Ammon's horn (tissue), 1 donor: ENCODE results near the gene CD82.
"Not testable (repeated sequence)": the region's sequence is repeated elsewhere in the genome, so short reads cannot be mapped to it uniquely, and the experiment has no call there.

Source experiments
- DNase-seq: peaks from one replicate; pipeline ENCODE4 v3.0.0-alpha.2; 2016; ENCODE audit warnings: low spot score

The CD82 gene

GRCh38 chr11:44632466-44633123, 67.1 kb downstream of the CD82 start:
- DNase-seq = no peak

- no peak for DNase-seq
These were observed 68.2 kb downstream of the CD82 start for GRCh38 chr11:44633641-44634040.

DNA sequence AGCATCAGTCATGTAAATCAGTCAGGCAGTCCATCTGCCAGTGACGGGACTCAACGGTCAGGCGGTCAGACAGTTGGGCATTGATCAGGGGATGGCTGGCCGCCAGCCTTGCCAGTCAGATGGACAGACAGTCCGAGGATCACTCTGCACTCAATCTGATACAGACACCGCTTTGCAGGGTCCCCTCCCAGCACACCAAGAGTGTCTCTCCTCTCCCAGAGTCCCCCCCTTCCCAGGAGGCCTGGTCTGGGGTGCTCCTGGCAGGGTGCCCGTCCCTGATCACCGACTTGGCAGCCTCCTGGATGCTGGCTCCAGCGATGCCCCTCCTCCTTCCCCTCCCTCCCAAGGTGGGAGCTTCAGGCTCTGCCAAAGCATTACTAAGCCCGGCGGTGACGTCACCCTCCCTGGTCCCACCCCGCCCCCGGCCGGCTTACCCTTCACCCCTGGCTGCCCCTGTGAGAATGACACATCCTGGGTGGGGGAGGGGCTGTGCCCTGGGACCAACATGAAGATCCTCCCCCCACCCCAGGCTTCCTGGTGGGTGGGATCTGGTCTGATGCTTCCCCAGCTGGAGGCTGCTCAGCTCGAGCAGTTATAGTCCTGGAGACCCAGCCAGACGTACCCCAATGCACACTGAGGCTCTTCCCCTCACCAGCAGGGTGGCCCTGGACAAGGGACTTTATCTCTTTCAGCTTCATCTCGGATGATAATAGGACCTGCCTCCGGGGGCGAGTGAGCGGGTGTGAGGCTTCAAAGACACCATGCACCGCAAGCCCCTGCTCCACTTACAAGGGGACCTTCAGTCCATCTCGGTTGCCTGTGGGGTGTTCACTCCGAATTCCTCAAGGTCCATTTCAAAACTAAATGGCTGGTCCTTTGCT, 69.2 kb downstream of the CD82 start:
- peak; percentile 87 for DNase-seq

- no peak for DNase-seq
These were observed 72.0 kb downstream of the CD82 start for GRCh38 chr11:44637487-44637886.

GRCh38 chr11:44638032-44638431, 72.6 kb downstream of the CD82 start:
- no peak for DNase-seq

GRCh38 chr11:44643217-44643616, 77.8 kb downstream of the CD82 start:
- no peak for DNase-seq

DNA sequence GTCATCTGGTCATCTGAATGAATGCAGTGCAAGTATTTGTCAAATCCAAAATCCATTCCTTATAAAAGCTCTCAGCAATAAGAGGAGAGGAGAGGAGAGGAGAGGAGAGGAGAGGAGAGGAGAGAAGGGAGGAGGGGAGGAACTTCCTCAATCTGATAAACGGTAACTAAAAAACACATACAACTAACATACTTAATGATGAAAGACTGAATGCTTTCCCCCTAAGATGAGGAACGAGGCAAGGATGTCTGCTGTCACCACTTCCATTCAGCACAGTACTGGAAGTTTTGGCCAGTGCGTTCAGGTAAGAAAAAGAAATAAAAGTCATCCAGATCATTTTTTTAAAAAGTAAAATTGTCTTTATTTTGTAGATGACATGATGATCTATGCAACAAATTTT, 80.4 kb downstream of the CD82 start:
- DNase-seq = no peak

- DNase-seq = not testable (repeated sequence)
These were observed 81.9 kb downstream of the CD82 start for GRCh38 chr11:44647255-44647955.

- no peak for DNase-seq
These were observed 82.6 kb downstream of the CD82 start for GRCh38 chr11:44648109-44648508.

DNA sequence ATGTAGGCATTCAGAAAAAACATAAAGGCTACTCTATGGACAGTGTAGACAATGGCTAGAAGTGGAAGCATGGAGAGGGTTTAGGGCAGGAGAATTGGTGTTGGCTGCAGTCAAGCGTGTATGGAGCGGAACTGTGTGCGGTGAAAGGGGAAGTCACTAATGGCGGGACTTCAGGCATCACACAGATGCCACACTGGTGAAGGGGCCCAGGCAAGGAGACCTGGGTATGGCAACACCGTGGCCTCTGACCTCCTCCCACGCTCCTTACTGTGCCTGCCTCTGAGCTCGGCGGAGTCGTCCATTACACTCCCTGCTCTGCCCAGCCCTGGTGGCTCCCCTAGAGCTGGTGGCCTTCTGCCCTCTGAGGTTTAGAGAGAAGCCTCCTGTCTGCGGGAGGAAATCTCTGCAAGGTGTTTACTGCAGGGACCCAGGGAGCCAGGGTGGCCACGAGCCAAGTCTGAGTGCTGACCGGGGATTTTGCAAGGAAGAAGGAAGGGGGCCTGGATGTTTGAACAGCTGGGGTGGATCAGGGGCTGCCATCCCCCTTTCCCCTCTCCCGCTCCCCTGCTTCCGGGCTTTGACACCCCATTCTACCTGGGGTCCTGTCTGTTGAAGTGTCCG, 86.2 kb downstream of the CD82 start:
- DNase-seq = no peak

GRCh38 chr11:44652901-44653644, 87.6 kb downstream of the CD82 start:
- DNase-seq = no peak

- no peak for DNase-seq
These were observed 88.6 kb downstream of the CD82 start for GRCh38 chr11:44654057-44654456.

- no peak for DNase-seq
These were observed 89.1 kb downstream of the CD82 start for GRCh38 chr11:44654596-44654995.

- no peak for DNase-seq
These were observed 92.5 kb downstream of the CD82 start for GRCh38 chr11:44657836-44658505.

GRCh38 chr11:44658506-44658850, 93.0 kb downstream of the CD82 start:
- no peak for DNase-seq

DNA sequence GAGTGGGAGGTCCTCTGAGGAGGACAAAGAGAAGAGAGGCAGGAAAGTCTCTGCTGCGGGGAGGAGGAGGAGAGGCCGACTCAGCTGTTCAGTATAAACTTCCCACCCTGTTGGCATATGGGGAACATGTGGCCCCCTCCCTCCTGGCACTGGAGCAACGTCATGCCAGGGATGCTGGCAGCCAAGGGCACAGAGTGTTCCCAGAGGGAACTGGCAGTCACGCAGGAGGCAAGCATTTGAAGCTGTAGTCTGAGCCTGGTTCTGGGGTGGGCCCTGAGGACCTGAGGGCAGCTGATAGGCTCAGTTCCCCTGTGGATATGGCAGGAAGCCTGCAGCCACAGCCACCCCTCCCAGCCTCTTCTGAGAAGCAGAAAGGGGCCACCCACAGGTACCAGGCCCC, 94.2 kb downstream of the CD82 start:
- peak; percentile 60 for DNase-seq

DNA sequence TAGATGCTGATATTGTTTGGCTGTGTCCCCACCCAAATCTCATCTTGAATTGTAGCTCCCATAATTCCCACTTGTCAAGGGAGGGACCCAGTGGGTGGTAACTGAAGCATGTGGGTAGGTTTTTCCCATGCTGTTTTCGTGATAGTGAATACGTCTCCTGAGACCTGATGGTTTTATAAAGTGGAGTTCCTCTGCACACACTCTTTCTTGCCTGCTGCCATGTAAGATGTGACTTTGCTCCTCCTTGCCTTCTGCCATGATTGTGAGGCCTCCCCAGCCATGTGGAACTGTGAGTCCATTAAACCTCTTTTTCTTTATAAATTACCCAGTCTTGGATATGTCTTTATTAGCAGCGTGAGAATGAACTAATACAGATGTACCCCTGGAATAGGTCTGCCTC, 95.1 kb downstream of the CD82 start:
- DNase-seq = not testable (repeated sequence)

- DNase-seq = peak; percentile 26
These were observed 95.9 kb downstream of the CD82 start for GRCh38 chr11:44661311-44661717.
